ENCODE results near the gene MEFV.
"Not testable (repeated sequence)": the region's sequence is repeated elsewhere in the genome, so short reads cannot be mapped to it uniquely, and the experiment has no call there.

Gene MEFV

DNA sequence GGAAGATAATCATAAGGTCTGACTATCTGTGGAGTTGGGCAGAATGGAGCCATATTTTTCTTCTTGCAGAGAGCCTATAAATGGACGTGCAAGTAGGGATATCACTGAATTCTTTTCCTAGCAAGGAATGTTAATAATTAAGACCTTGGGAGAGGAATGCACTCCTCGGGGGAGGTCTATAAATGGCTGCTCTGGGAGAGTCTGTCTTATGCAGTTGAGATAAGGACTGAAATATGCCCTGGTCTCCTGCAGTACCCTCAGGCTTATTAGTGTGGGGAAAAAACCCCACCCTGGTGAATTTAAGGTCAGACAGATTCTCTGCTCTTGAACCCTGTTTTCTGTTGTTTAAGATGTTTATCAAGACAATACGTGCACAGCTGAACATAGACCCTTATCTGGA, 50.5 kb downstream of the MEFV start:
- H3K14ac ChIP-seq (ENCODE audit: low read length in 2 of 2); H4K8ac ChIP-seq (ENCODE audit: low read length); H3K79me1 ChIP-seq (replicated peaks; ENCODE audit: low read length, poor library complexity, severe bottlenecking); H3K4me3 ChIP-seq (ENCODE audit: insufficient read depth in 1 of 2, low read depth in 1 of 2, low read length in 2 of 2); H3K4me2 ChIP-seq (ENCODE audit: low read length, poor library complexity, severe bottlenecking); H2BK5ac ChIP-seq (ENCODE audit: low read depth, low read length, poor library complexity, severe bottlenecking); H3K27me3 ChIP-seq (ENCODE audit: control insufficient read depth in 1 of 2, insufficient read depth in 1 of 2, low read length in 2 of 2); H3K9ac ChIP-seq (ENCODE audit: low read length); H4K91ac ChIP-seq (ENCODE audit: low read length); DNase-seq; H2BK120ac ChIP-seq (ENCODE audit: low read depth, low read length); H3K18ac ChIP-seq (ENCODE audit: low read depth in 1 of 2, low read length in 2 of 2); H3K36me3 ChIP-seq (ENCODE audit: control insufficient read depth in 1 of 2, insufficient read depth in 2 of 2, low read depth in 1 of 2, low read length in 2 of 2); H3K4me1 ChIP-seq (ENCODE audit: control insufficient read depth, insufficient read depth, low read depth, low read length); H2BK12ac ChIP-seq (ENCODE audit: low read length in 2 of 2); H2AK5ac ChIP-seq (ENCODE audit: low read length, severe bottlenecking); H2BK15ac ChIP-seq (ENCODE audit: low read depth, poor library complexity, severe bottlenecking); H3K27ac ChIP-seq (ENCODE audit: low read length, poor library complexity, severe bottlenecking); H3K4ac ChIP-seq (ENCODE audit: low read depth in 1 of 2, low read length in 2 of 2); H3K23ac ChIP-seq (ENCODE audit: low read length in 2 of 2); H2AFZ ChIP-seq (ENCODE audit: low read depth, low read length): not testable (repeated sequence)
- H3K9me3 ChIP-seq (ENCODE audit: control insufficient read depth, low read length), result peaks cover 17% of the 10 kb centered on the region
- 57% methylated on average over 3 of the region's 3 CpGs for WGBS

DNA sequence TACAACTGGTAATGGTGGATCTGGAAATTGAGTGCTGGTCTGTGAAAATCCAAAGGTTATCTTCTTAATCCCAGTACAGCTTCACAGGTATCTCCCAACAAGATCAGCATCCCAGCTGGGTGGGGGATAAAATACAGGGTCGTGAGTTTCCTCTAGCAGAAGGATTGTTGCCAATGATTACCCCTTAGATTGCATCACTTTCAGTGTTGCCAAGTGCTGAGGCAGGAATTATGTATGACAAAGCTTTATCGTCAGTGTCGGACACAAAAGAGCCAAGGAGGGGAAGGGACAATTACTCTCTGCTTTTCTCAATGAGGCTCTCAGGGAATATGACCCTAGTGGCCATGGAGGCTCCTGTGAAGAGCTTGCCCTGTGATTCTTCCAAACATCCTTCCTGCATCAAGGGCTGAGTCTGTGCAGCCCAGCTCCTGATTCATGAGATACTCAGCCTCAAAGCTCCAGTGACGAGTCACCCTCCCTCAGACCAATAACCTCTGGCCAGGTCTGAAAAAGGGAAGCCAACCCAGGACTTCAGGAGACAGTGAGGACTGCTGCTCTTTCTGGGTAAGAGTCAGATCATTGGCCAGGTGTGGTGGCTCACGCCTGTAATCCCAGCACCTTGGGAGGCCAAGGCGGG, 53.4 kb downstream of the MEFV start:
- DNase-seq, result no peak
- Histone ChIP-seq H3K18ac (ENCODE audit: low read depth in 1 of 2, low read length in 2 of 2) (no peak overlapping the region), H3K14ac (ENCODE audit: low read length in 2 of 2) (no peak overlapping the region)

DNA sequence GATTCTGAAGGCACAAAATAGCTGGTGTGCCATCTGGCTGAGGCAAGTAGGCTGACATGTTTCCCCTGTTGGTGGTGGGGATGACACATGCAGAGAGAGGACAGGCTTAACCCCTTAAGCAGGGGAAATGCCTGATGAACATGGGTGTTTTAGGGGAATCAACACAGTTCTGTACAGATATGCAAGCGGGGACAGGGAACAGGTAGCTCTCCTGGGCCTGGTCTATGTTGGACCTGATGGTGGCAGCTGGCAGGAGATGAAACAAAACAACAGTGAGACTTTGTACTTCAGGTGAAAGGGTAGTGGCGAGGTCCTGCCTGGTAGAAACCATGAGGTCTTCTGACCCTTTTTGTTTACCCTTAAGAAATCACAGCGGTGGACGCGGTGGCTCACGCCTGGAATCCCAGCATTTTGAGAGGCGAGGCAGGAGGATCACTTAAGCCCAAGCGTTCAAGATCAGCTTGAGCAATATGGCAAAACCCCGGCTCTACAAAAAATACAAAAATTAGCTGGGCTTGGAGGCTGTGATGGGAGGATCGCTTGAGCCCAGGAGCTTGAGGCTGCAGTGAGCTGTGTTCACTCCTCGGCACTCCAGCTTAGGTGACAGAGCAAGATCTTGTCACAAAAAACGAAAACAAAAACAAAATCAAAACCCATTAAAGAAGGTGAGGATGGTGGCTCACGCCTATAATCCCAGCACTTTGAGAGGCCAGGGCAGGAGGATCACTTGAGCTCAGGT, 57.9 kb downstream of the MEFV start:
- peaks cover 13 to 26% of the 10 kb centered on the region in 2 experiments for H3K27me3 ChIP-seq (ENCODE audit: control insufficient read depth in 1 of 2, insufficient read depth in 1 of 2, low read length in 2 of 2)
- H2AFZ ChIP-seq (ENCODE audit: low read depth, low read length), result no peak overlapping the region
- no peak overlapping the region for H3K14ac ChIP-seq (ENCODE audit: low read length in 2 of 2)
- no peak overlapping the region for H4K8ac ChIP-seq (ENCODE audit: low read length)
- no peak overlapping the region for H2BK120ac ChIP-seq (ENCODE audit: low read depth, low read length)
- H3K9me3 ChIP-seq (ENCODE audit: control insufficient read depth, low read length), result peaks cover 8% of the 10 kb centered on the region
- H3K4me1 ChIP-seq (ENCODE audit: control insufficient read depth, insufficient read depth, low read depth, low read length), result no peaks in the 10 kb centered on the region
- H3K4me3 ChIP-seq (ENCODE audit: insufficient read depth in 1 of 2, low read depth in 1 of 2, low read length in 2 of 2), result no peak overlapping the region
- no peak overlapping the region for H2AK5ac ChIP-seq (ENCODE audit: low read length, severe bottlenecking)
- H2BK15ac ChIP-seq (ENCODE audit: low read depth, poor library complexity, severe bottlenecking), result no peak overlapping the region
- WGBS, result 84% methylated on average over 12 of the region's 13 CpGs
- H3K9ac ChIP-seq (ENCODE audit: low read length), result no peak overlapping the region
- no peak overlapping the region for H4K91ac ChIP-seq (ENCODE audit: low read length)
- DNase-seq, result no peak
- H3K4ac ChIP-seq (ENCODE audit: low read depth in 1 of 2, low read length in 2 of 2), result no peak overlapping the region
- H2BK12ac ChIP-seq (ENCODE audit: low read length in 2 of 2), result no peak overlapping the region
- no peak overlapping the region for H2BK5ac ChIP-seq (ENCODE audit: low read depth, low read length, poor library complexity, severe bottlenecking)
- no peak overlapping the region for H3K18ac ChIP-seq (ENCODE audit: low read depth in 1 of 2, low read length in 2 of 2)
- H3K79me1 ChIP-seq (replicated peaks; ENCODE audit: low read length, poor library complexity, severe bottlenecking), result no peaks in the 10 kb centered on the region
- H3K27ac ChIP-seq (ENCODE audit: low read length, poor library complexity, severe bottlenecking), result no peak overlapping the region
- no peak overlapping the region for H3K23ac ChIP-seq (ENCODE audit: low read length in 2 of 2)
- no peak overlapping the region for H3K4me2 ChIP-seq (ENCODE audit: low read length, poor library complexity, severe bottlenecking)
- H3K36me3 ChIP-seq (ENCODE audit: control insufficient read depth in 1 of 2, insufficient read depth in 2 of 2, low read depth in 1 of 2, low read length in 2 of 2), result no peaks in the 10 kb centered on the region

More for the DNA sequence above, 53.4 kb downstream of the MEFV start:
- H4K91ac ChIP-seq (ENCODE audit: low read length), result no peak overlapping the region
- no peak overlapping the region for H2BK15ac ChIP-seq (ENCODE audit: low read depth, poor library complexity, severe bottlenecking)
- no peak overlapping the region for H3K4me2 ChIP-seq (ENCODE audit: low read length, poor library complexity, severe bottlenecking)
- no peak overlapping the region for H3K9ac ChIP-seq (ENCODE audit: low read length)
- 76% methylated on average over 5 of the region's 6 CpGs for WGBS
- no peak overlapping the region for H3K23ac ChIP-seq (ENCODE audit: low read length in 2 of 2)
- no peaks in the 10 kb centered on the region for H3K4me1 ChIP-seq (ENCODE audit: control insufficient read depth, insufficient read depth, low read depth, low read length)
- peaks cover 23% of the 10 kb centered on the region for H3K9me3 ChIP-seq (ENCODE audit: control insufficient read depth, low read length)
- H4K8ac ChIP-seq (ENCODE audit: low read length), result no peak overlapping the region
- H2BK120ac ChIP-seq (ENCODE audit: low read depth, low read length), result no peak overlapping the region
- no peak overlapping the region for H3K4ac ChIP-seq (ENCODE audit: low read depth in 1 of 2, low read length in 2 of 2)
- H3K79me1 ChIP-seq (replicated peaks; ENCODE audit: low read length, poor library complexity, severe bottlenecking), result no peaks in the 10 kb centered on the region
- H3K27me3 ChIP-seq (ENCODE audit: control insufficient read depth in 1 of 2, insufficient read depth in 1 of 2, low read length in 2 of 2), result peaks cover 7 to 9% of the 10 kb centered on the region in 2 experiments
- no peak overlapping the region for H2AK5ac ChIP-seq (ENCODE audit: low read length, severe bottlenecking)
- H3K27ac ChIP-seq (ENCODE audit: low read length, poor library complexity, severe bottlenecking), result no peak overlapping the region
- H2BK5ac ChIP-seq (ENCODE audit: low read depth, low read length, poor library complexity, severe bottlenecking), result no peak overlapping the region
- no peaks in the 10 kb centered on the region for H3K36me3 ChIP-seq (ENCODE audit: control insufficient read depth in 1 of 2, insufficient read depth in 2 of 2, low read depth in 1 of 2, low read length in 2 of 2)
- H2BK12ac ChIP-seq (ENCODE audit: low read length in 2 of 2), result no peak overlapping the region
- H3K4me3 ChIP-seq (ENCODE audit: insufficient read depth in 1 of 2, low read depth in 1 of 2, low read length in 2 of 2), result no peak overlapping the region
- H2AFZ ChIP-seq (ENCODE audit: low read depth, low read length), result no peak overlapping the region

DNA sequence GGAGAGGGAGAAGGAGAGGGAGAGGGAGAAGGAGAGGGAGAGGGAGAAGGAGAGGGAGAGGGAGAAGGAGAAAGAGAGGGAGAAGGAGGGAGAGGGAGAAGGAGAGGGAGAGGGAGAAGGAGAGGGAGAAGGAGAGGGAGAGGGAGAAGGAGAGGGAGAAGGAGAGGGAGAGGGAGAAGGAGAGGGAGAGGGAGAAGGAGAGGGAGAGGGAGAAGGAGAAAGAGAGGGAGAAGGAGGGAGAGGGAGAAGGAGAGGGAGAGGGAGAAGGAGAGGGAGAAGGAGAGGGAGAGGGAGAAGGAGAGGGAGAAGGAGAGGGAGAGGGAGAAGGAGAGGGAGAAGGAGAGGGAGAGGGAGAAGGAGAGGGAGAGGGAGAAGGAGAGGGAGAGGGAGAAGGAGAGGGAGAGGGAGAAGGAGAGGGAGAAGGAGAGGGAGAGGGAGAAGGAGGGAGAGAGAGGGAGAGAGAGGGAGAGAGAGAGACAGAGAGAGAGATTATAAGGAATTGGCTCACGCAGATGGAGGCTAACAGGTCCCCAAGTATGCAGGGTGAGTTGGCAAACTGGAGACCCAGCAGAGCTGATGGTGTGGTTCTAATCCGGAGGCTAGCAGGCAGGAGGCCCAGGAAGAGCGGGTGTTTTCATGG, 58.6 kb downstream of the MEFV start:
- not testable (repeated sequence) for H3K27ac ChIP-seq (ENCODE audit: low read length, poor library complexity, severe bottlenecking); H3K36me3 ChIP-seq (ENCODE audit: control insufficient read depth in 1 of 2, insufficient read depth in 2 of 2, low read depth in 1 of 2, low read length in 2 of 2); H3K4me3 ChIP-seq (ENCODE audit: insufficient read depth in 1 of 2, low read depth in 1 of 2, low read length in 2 of 2); H2BK120ac ChIP-seq (ENCODE audit: low read depth, low read length); H3K4me2 ChIP-seq (ENCODE audit: low read length, poor library complexity, severe bottlenecking); H2BK12ac ChIP-seq (ENCODE audit: low read length in 2 of 2); H4K8ac ChIP-seq (ENCODE audit: low read length); H2BK15ac ChIP-seq (ENCODE audit: low read depth, poor library complexity, severe bottlenecking); H3K23ac ChIP-seq (ENCODE audit: low read length in 2 of 2); H2AFZ ChIP-seq (ENCODE audit: low read depth, low read length); H4K91ac ChIP-seq (ENCODE audit: low read length); H3K79me1 ChIP-seq (replicated peaks; ENCODE audit: low read length, poor library complexity, severe bottlenecking); H2AK5ac ChIP-seq (ENCODE audit: low read length, severe bottlenecking); H3K18ac ChIP-seq (ENCODE audit: low read depth in 1 of 2, low read length in 2 of 2); H3K4me1 ChIP-seq (ENCODE audit: control insufficient read depth, insufficient read depth, low read depth, low read length); H3K9me3 ChIP-seq (ENCODE audit: control insufficient read depth, low read length); H2BK5ac ChIP-seq (ENCODE audit: low read depth, low read length, poor library complexity, severe bottlenecking); H3K4ac ChIP-seq (ENCODE audit: low read depth in 1 of 2, low read length in 2 of 2); H3K9ac ChIP-seq (ENCODE audit: low read length); H3K14ac ChIP-seq (ENCODE audit: low read length in 2 of 2); DNase-seq
- WGBS, result 76% methylated on average over 3 of the region's 3 CpGs
- H3K27me3 ChIP-seq (ENCODE audit: control insufficient read depth in 1 of 2, insufficient read depth in 1 of 2, low read length in 2 of 2), result peaks cover 13 to 33% of the 10 kb centered on the region in 2 experiments

Measured in mesenchymal stem cell (in vitro differentiated cells and primary cell).